ENCODE results near the gene TOR4A. TPM values are rescaled to one million over a fixed set of nuclear protein-coding genes. Genes with fewer than 3 reads are reported as not detected.

The TOR4A gene
- total and polyA plus RNA-seq, 2 experiments from 2014 or later, result 2.0 to 19.0 TPM

GRCh38 chr9:137243626-137244485 lies 33.7 kb upstream of the TOR4A start:
- Mint-ChIP-seq H3K4me3 (peak overlapping the region; percentile 86), H3K36me3 (ENCODE audit: low read depth) (peaks cover 31% of the 10 kb centered on the region), H3K27ac (peak overlapping the region; percentile 59), H3K27me3 (ENCODE audit: insufficient read depth, low read depth, poor library complexity) (peaks cover 24% of the 10 kb centered on the region), H3K4me1 (peaks cover 30% of the 10 kb centered on the region), H3K9me3 (no peaks in the 10 kb centered on the region)
- peak overlapping the region; percentile 26; the same call in 1 of the 2 replicates for H3K4me2 ChIP-seq
- H3K36me3 ChIP-seq (ENCODE audit: insufficient read depth), result no peaks in the 10 kb centered on the region
- H3F3A ChIP-seq (replicated peaks; ENCODE audit: low read depth), result 0 out of 2 replicates have a peak, but pooled peaks cover 29% of the 10 kb centered on the region
- H3K4me3 ChIP-seq, result no peak overlapping the region; the same call in 1 of the 2 replicates
- H3K9me2 ChIP-seq (ENCODE audit: insufficient read depth), result no peaks in the 10 kb centered on the region
- TF ChIP-seq, protein P1, sequence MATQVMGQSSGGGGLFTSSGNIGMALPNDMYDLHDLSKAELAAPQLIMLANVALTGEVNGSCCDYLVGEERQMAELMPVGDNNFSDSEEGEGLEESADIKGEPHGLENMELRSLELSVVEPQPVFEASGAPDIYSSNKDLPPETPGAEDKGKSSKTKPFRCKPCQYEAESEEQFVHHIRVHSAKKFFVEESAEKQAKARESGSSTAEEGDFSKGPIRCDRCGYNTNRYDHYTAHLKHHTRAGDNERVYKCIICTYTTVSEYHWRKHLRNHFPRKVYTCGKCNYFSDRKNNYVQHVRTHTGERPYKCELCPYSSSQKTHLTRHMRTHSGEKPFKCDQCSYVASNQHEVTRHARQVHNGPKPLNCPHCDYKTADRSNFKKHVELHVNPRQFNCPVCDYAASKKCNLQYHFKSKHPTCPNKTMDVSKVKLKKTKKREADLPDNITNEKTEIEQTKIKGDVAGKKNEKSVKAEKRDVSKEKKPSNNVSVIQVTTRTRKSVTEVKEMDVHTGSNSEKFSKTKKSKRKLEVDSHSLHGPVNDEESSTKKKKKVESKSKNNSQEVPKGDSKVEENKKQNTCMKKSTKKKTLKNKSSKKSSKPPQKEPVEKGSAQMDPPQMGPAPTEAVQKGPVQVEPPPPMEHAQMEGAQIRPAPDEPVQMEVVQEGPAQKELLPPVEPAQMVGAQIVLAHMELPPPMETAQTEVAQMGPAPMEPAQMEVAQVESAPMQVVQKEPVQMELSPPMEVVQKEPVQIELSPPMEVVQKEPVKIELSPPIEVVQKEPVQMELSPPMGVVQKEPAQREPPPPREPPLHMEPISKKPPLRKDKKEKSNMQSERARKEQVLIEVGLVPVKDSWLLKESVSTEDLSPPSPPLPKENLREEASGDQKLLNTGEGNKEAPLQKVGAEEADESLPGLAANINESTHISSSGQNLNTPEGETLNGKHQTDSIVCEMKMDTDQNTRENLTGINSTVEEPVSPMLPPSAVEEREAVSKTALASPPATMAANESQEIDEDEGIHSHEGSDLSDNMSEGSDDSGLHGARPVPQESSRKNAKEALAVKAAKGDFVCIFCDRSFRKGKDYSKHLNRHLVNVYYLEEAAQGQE (IDR thresholded peaks at IDR 0.05; ENCODE audit: unreplicated experiment), result no peak
- TF ChIP-seq POLR2AphosphoS5 (IDR thresholded peaks at IDR 0.05; ENCODE audit: low read depth) (peak; percentile 38), ZNF462 (CRISPR knock-in tag; IDR thresholded peaks at IDR 0.05) (no peak)
- no peaks in the 10 kb centered on the region for H3K27me3 ChIP-seq (ENCODE audit: insufficient read depth)
- 0 out of 2 replicates have a peak overlapping the region, but pooled peaks have one; percentile 26 for H3K27ac ChIP-seq (ENCODE audit: low read depth)
- H3K4me1 ChIP-seq (ENCODE audit: insufficient read depth), result peaks cover 18% of the 10 kb centered on the region; the same call in 1 of the 2 replicates
- no peak for DNase-seq (ENCODE audit: low spot score)
- peaks cover 27% of the 10 kb centered on the region for H3K79me2 ChIP-seq (replicated peaks; ENCODE audit: insufficient read depth)
- peaks cover 16% of the 10 kb centered on the region for H4K20me1 ChIP-seq (replicated peaks; ENCODE audit: insufficient read depth)
- no peak; the same call in 2 of the 3 replicates for ATAC-seq
- H2AFZ ChIP-seq, result no peak overlapping the region

Measured in GM23338 (cell line).